Measurements from ENCODE around the gene GUCY2D.
"Not testable (repeated sequence)": the region's sequence is repeated elsewhere in the genome, so short reads cannot be mapped to it uniquely, and the experiment has no call there.

Gene GUCY2D

DNA sequence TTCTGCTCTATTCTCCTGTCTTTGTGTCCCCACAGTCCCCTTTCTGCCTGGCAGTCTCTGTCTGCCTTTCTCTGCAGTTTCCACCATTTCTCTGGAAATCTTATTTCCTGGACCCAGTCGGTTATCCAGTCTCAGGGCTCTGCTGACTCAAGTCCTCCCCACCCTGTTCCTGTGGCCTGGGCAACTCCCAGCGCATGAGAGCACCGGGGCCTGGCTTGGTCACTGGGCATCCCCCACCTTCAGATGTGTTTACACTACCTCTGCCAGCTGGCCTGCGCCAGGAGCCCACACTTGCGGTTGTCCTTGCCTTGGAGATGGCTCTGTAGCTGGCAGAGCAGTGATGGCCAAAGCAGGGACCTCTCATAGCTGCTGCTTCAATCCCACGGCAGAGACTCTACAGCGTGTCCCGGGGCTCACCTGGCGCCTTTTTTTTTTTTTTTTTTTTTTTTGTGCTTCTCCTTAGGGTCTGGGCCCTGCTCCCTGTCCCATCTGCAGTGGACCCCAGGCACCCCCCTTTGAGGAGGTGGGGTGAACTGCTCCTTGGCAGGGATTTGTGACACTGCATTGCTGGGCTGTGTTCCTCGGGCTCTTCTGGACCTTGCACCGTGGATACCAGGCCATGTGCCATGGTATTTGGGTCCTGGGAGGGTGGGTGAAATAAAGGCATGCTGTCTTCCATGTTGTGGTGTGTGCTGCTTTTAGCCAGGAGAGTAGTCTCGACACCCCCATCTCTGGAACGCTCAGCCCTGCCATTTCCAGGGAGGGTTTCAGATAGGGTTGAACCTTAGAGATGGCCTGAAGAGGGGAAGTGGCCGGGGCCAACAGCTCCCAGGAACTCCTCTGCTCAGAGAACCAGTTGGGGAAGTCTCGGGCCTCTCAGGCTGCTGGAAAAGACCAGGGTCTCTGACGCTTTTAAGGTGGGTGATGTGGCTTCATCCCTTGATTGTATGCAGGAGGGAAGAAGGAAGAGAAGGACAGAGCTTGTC is 17.5 kb downstream of the GUCY2D start:
- Histone ChIP-seq H3K9ac (ENCODE audit: low read length) (no peak overlapping the region), H3K4me3 (ENCODE audit: low read depth, low read length) (no peak overlapping the region), H3K27ac (ENCODE audit: low read depth, low read length) (no peak overlapping the region)

GRCh38 chr17:8020776-8021564 is 18.6 kb downstream of the GUCY2D start:
- H3K36me3 ChIP-seq (ENCODE audit: control insufficient read depth, insufficient read depth, low read length) = no peaks in the 10 kb centered on the region
- peaks cover 3% of the 10 kb centered on the region for H3K27me3 ChIP-seq (ENCODE audit: control insufficient read depth, insufficient read depth, low read length)
- no peak overlapping the region for H3K9ac ChIP-seq (ENCODE audit: low read length)
- no peaks in the 10 kb centered on the region for H3K9me3 ChIP-seq (ENCODE audit: control insufficient read depth, insufficient read depth, low read depth, low read length)
- H3K4me1 ChIP-seq (ENCODE audit: control insufficient read depth, insufficient read depth, low read length) = peaks cover 14% of the 10 kb centered on the region
- no peak overlapping the region for H3K27ac ChIP-seq (ENCODE audit: low read depth, low read length)
- no peak overlapping the region for H3K4me3 ChIP-seq (ENCODE audit: low read depth, low read length)

More for the DNA sequence above, 17.5 kb downstream of the GUCY2D start:
- Histone ChIP-seq H3K36me3 (ENCODE audit: control insufficient read depth, insufficient read depth, low read length) (no peaks in the 10 kb centered on the region), H3K27me3 (ENCODE audit: control insufficient read depth, insufficient read depth, low read length) (peaks cover 13% of the 10 kb centered on the region), H3K4me1 (ENCODE audit: control insufficient read depth, insufficient read depth, low read length) (peaks cover 14% of the 10 kb centered on the region), H3K9me3 (ENCODE audit: control insufficient read depth, insufficient read depth, low read depth, low read length) (no peaks in the 10 kb centered on the region)

DNA sequence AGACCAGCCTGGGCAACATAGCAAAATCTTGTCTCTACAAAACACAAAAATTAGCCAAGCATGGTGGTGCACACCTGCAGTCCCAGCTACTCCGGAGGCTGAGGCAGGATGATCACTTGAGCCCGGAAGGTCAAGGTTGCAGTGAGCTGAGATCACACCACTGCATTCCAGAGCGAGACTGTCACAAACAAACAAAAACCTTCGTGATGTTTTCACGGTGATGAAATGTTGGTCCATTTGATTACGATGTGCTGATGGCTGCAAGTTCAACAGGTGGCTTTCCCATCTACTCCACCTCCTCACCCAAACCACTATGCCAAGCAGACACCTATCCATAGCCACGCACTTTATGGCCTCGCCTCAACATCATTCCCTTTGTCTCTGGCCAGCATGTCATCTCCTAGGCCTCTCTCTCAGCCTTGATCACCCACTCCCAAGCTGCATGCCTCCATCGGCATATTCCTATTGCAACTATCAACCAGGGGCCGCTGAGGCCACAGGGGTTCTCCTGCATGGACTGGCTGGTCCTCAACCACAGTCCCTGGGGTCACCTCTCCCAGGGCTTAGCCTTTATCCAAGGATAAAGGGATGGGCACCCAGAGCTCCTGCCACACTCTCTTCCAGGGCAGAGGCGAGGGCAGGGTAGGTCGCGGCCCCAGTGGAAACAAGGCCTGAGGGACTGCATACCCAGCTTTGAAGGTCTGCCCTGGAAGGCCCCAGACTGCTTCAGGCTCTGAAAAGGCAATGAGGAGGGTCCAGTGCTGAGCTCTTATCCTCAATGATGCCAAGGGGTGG is 19.3 kb downstream of the GUCY2D start:
- Histone ChIP-seq H3K4me3 (ENCODE audit: low read depth, low read length) (no peak overlapping the region), H3K9ac (ENCODE audit: low read length) (no peak overlapping the region), H3K4me1 (ENCODE audit: control insufficient read depth, insufficient read depth, low read length) (peaks cover 14% of the 10 kb centered on the region), H3K36me3 (ENCODE audit: control insufficient read depth, insufficient read depth, low read length) (no peaks in the 10 kb centered on the region), H3K9me3 (ENCODE audit: control insufficient read depth, insufficient read depth, low read depth, low read length) (no peaks in the 10 kb centered on the region), H3K27ac (ENCODE audit: low read depth, low read length) (no peak overlapping the region), H3K27me3 (ENCODE audit: control insufficient read depth, insufficient read depth, low read length) (no peaks in the 10 kb centered on the region)

GRCh38 chr17:8022360-8023003 is 20.1 kb downstream of the GUCY2D start:
- Histone ChIP-seq H3K9me3 (ENCODE audit: control insufficient read depth, insufficient read depth, low read depth, low read length) (no peaks in the 10 kb centered on the region), H3K4me3 (ENCODE audit: low read depth, low read length) (no peak overlapping the region), H3K27ac (ENCODE audit: low read depth, low read length) (no peak overlapping the region), H3K9ac (ENCODE audit: low read length) (no peak overlapping the region), H3K27me3 (ENCODE audit: control insufficient read depth, insufficient read depth, low read length) (0 out of 2 replicates have a peak, but pooled peaks cover 4% of the 10 kb centered on the region), H3K4me1 (ENCODE audit: control insufficient read depth, insufficient read depth, low read length) (peaks cover 11% of the 10 kb centered on the region), H3K36me3 (ENCODE audit: control insufficient read depth, insufficient read depth, low read length) (no peaks in the 10 kb centered on the region)

GRCh38 chr17:8024161-8024560 is 21.7 kb downstream of the GUCY2D start:
- H3K27ac ChIP-seq (ENCODE audit: low read depth, low read length); H3K9ac ChIP-seq (ENCODE audit: low read length); H3K36me3 ChIP-seq (ENCODE audit: control insufficient read depth, insufficient read depth, low read length); H3K4me1 ChIP-seq (ENCODE audit: control insufficient read depth, insufficient read depth, low read length); H3K9me3 ChIP-seq (ENCODE audit: control insufficient read depth, insufficient read depth, low read depth, low read length); H3K4me3 ChIP-seq (ENCODE audit: low read depth, low read length): not testable (repeated sequence)
- 0 out of 2 replicates have a peak, but pooled peaks cover 11% of the 10 kb centered on the region for H3K27me3 ChIP-seq (ENCODE audit: control insufficient read depth, insufficient read depth, low read length)

- Histone ChIP-seq H3K9ac (ENCODE audit: low read length) (no peak overlapping the region), H3K27me3 (ENCODE audit: control insufficient read depth, insufficient read depth, low read length) (0 out of 2 replicates have a peak, but pooled peaks cover 11% of the 10 kb centered on the region), H3K4me3 (ENCODE audit: low read depth, low read length) (no peak overlapping the region), H3K27ac (ENCODE audit: low read depth, low read length) (no peak overlapping the region), H3K4me1 (ENCODE audit: control insufficient read depth, insufficient read depth, low read length) (peaks cover 4% of the 10 kb centered on the region; the same call in 1 of the 2 replicates), H3K36me3 (ENCODE audit: control insufficient read depth, insufficient read depth, low read length) (no peaks in the 10 kb centered on the region), H3K9me3 (ENCODE audit: control insufficient read depth, insufficient read depth, low read depth, low read length) (peaks cover 7% of the 10 kb centered on the region; the same call in 1 of the 2 replicates)
Measured at GRCh38 chr17:8025176-8025911, 22.9 kb downstream of the GUCY2D start.

GRCh38 chr17:8029121-8029520 is 26.7 kb downstream of the GUCY2D start:
- H3K9me3 ChIP-seq (ENCODE audit: control insufficient read depth, insufficient read depth, low read depth, low read length) = peaks cover 7% of the 10 kb centered on the region; the same call in 1 of the 2 replicates
- 0 out of 2 replicates have a peak, but pooled peaks cover 11% of the 10 kb centered on the region for H3K27me3 ChIP-seq (ENCODE audit: control insufficient read depth, insufficient read depth, low read length)
- H3K9ac ChIP-seq (ENCODE audit: low read length) = no peak overlapping the region
- no peak overlapping the region for H3K27ac ChIP-seq (ENCODE audit: low read depth, low read length)
- no peak overlapping the region for H3K4me3 ChIP-seq (ENCODE audit: low read depth, low read length)
- H3K36me3 ChIP-seq (ENCODE audit: control insufficient read depth, insufficient read depth, low read length) = no peaks in the 10 kb centered on the region
- H3K4me1 ChIP-seq (ENCODE audit: control insufficient read depth, insufficient read depth, low read length) = no peaks in the 10 kb centered on the region

DNA sequence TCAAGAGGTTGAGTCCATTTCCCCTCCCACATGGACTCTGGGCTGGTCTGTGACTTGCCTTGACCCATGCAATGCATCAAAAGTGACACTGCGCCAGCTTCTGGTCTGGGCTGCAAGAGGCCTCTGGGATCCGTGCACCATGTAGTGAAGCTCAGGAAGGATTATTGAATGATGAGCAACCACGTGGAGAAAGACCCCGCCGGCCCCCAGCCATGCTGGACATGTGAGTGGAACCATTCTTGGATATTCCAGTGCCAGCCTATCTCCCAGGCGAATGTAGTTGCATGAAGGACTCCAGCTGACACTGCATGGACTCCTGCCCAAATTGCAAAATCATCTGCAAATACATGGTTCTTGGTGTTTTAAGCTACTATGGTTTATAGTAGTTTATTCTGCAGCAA is 28.8 kb downstream of the GUCY2D start:
- H3K4me1 ChIP-seq (ENCODE audit: control insufficient read depth, insufficient read depth, low read length) = no peaks in the 10 kb centered on the region
- no peak overlapping the region for H3K27ac ChIP-seq (ENCODE audit: low read depth, low read length)
- no peaks in the 10 kb centered on the region for H3K36me3 ChIP-seq (ENCODE audit: control insufficient read depth, insufficient read depth, low read length)
- no peak overlapping the region for H3K9ac ChIP-seq (ENCODE audit: low read length)
- H3K9me3 ChIP-seq (ENCODE audit: control insufficient read depth, insufficient read depth, low read depth, low read length) = peaks cover 7% of the 10 kb centered on the region; the same call in 1 of the 2 replicates
- 0 out of 2 replicates have a peak, but pooled peaks cover 11% of the 10 kb centered on the region for H3K27me3 ChIP-seq (ENCODE audit: control insufficient read depth, insufficient read depth, low read length)
- no peak overlapping the region for H3K4me3 ChIP-seq (ENCODE audit: low read depth, low read length)

DNA sequence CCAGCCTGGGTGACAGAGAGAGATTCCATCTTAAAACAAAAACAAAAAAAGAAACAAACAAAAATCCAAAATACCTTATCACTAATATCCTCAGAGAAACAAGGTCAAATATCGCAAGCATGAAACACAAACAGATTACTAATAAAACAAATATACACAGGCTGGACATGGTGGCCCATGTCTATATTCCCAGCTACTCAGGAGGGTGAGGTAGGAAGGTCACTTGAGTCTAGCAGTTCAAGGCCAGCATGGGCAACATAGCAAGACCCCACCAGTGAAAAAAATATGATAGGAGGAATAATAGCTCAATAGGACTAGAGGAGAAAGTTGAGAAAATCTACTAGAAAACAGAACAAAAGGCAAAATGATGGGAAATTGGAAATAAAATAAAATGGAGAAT is 29.5 kb downstream of the GUCY2D start:
- no peak overlapping the region for H3K9ac ChIP-seq (ENCODE audit: low read length)
- H3K4me3 ChIP-seq (ENCODE audit: low read depth, low read length) = no peak overlapping the region
- H3K36me3 ChIP-seq (ENCODE audit: control insufficient read depth, insufficient read depth, low read length) = no peaks in the 10 kb centered on the region
- peaks cover 7% of the 10 kb centered on the region; the same call in 1 of the 2 replicates for H3K9me3 ChIP-seq (ENCODE audit: control insufficient read depth, insufficient read depth, low read depth, low read length)
- H3K4me1 ChIP-seq (ENCODE audit: control insufficient read depth, insufficient read depth, low read length) = no peaks in the 10 kb centered on the region
- H3K27ac ChIP-seq (ENCODE audit: low read depth, low read length) = no peak overlapping the region
- 0 out of 2 replicates have a peak, but pooled peaks cover 10% of the 10 kb centered on the region for H3K27me3 ChIP-seq (ENCODE audit: control insufficient read depth, insufficient read depth, low read length)
